Astrocyte of the cerebellum (primary cell): ENCODE data around the gene NCOA1.

Experiments
- DNase-seq: peaks from one replicate; pipeline ENCODE4 v3.0.0-alpha.2; 2011; ENCODE audit warnings: low read depth
- H3K4me3 ChIP-seq: 2 replicates; pipeline ENCODE4 v1.5.1; 2011; ENCODE audit warnings: mild to moderate bottlenecking, low read depth, low read length, moderate library complexity
- in situ Hi-C: cut with HindIII; loops from 2 replicates; pipeline ENCODE4 v1.10.0; 2017; ENCODE audit warnings: low sequenced_read_pairs
- TF ChIP-seq, protein P1 (sequence below): IDR thresholded peaks from 2 replicates; pipeline ENCODE4 v1.5.1; 2012; ENCODE audit warnings: low read length, low read depth, moderate library complexity, mild to moderate bottlenecking; ENCODE audit errors: missing control alignments

NCOA1 gene

DNA sequence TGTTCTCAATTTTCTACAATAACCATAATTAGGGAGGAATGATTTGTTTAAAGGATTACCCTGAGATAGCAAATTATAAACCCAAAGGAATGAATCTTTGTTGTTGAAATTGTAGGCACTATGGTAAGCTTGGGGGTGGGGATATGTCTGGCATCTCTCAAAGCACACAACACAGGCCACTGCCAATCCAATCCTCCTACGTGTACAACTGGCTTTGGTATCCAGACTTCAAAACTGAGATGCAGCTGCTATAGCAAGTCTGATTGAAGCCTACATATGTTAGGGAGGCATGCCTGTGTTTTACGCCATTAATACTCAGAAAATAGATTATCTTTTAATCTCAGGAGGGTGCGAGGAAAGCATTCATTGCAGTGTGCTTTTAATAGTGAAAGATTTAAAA lies 5.9 kb upstream of the NCOA1 start:
- no peak for DNase-seq
- in situ Hi-C loops, result no loop called here
- H3K4me3 ChIP-seq, result no peak overlapping the region
- TF ChIP-seq, protein P1, sequence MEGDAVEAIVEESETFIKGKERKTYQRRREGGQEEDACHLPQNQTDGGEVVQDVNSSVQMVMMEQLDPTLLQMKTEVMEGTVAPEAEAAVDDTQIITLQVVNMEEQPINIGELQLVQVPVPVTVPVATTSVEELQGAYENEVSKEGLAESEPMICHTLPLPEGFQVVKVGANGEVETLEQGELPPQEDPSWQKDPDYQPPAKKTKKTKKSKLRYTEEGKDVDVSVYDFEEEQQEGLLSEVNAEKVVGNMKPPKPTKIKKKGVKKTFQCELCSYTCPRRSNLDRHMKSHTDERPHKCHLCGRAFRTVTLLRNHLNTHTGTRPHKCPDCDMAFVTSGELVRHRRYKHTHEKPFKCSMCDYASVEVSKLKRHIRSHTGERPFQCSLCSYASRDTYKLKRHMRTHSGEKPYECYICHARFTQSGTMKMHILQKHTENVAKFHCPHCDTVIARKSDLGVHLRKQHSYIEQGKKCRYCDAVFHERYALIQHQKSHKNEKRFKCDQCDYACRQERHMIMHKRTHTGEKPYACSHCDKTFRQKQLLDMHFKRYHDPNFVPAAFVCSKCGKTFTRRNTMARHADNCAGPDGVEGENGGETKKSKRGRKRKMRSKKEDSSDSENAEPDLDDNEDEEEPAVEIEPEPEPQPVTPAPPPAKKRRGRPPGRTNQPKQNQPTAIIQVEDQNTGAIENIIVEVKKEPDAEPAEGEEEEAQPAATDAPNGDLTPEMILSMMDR, result no peak

DNA sequence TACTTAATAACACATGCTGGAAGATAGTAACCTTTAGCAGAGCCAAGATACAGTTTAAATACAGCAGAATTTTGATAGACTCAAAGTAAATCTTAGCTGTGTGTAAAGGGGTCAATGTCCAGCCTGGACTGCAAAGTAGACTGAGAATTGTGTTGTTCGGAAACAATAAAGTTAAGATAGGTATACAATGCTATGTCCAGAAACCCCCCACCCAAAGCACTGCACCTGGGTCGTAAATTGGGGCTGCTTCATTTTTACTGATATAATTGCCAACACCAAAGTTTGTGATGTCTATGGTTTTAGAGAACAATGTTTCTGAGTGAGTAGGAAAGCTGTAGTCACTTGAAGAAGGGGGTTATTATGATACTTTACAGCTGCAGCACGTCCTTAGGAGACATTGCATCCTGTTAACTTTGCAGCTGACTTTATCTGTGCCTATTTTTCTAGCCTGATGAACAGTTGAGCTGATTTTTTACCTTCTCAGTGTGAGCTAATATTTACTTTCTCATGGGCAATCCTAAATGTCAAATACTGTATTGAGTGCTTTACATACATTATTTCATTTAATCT lies 4.3 kb upstream of the NCOA1 start:
- H3K4me3 ChIP-seq, result no peak overlapping the region
- in situ Hi-C loops, result no loop called here
- TF ChIP-seq, protein P1, result no peak
- DNase-seq, result no peak

DNA sequence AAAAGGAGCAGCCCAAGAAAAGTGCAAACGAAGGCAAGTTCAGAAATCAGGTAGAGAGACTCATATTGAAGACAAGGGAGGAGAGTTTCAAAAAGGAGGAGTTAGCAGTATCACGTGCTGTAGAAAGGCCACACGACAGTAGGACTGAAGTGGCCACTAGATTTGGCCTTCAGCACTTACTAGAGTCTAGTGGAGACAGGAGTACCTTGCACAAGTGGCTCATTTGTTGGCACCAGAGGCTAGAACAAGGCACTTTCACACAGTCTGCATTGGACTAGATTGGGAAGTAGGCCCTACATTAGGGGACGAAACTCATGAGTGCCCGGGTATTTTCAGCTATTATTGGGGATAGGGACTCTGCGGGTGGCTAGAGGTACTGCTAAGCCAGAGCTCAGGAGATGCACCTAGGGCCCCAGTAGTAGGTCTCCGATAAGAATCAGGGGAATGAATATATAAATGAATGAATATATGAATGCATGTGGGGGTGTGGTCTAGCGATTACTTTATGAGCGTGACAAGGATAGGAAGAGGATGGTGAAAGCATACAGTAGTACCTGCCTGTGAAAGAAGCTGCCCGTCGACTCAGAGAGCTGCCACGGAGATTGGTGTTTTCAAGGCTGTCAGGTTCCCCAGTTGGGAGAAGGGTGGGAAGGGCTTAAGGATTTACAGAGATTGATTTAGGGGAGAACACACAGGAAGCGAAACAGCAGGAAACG lies 1.4 kb upstream of the NCOA1 start:
- no peak overlapping the region for H3K4me3 ChIP-seq
- in situ Hi-C loops, result no loop called here
- TF ChIP-seq, protein P1, result no peak
- DNase-seq, result no peak

DNA sequence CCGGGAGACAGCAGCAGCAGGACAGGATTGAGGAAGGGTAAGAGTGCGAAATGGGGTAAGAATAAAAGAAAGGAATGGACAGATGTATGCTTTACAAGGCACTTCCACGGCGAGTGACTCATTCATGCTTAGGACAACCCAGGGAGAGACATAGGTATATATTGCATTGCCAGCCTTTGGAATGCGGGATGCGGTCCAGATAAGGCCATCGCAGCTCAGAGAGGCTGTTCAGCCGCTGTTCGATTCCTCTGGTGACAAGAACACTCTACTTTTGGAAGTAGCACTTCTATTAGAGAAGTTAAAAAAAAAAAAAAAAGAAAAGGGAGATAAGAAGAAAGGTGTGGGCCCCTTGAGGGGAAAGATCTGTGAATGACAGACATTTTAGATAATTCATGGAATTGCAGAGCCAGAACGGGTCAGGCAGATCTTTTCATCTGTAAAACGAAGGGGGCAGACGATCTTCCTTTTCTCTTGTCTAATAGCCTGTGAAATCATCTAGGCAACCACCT lies 819 bp upstream of the NCOA1 start:
- in situ Hi-C loops, result no loop called here
- TF ChIP-seq, protein P1, result no peak
- H3K4me3 ChIP-seq, result peak overlapping the region; percentile 38
- no peak for DNase-seq

DNA sequence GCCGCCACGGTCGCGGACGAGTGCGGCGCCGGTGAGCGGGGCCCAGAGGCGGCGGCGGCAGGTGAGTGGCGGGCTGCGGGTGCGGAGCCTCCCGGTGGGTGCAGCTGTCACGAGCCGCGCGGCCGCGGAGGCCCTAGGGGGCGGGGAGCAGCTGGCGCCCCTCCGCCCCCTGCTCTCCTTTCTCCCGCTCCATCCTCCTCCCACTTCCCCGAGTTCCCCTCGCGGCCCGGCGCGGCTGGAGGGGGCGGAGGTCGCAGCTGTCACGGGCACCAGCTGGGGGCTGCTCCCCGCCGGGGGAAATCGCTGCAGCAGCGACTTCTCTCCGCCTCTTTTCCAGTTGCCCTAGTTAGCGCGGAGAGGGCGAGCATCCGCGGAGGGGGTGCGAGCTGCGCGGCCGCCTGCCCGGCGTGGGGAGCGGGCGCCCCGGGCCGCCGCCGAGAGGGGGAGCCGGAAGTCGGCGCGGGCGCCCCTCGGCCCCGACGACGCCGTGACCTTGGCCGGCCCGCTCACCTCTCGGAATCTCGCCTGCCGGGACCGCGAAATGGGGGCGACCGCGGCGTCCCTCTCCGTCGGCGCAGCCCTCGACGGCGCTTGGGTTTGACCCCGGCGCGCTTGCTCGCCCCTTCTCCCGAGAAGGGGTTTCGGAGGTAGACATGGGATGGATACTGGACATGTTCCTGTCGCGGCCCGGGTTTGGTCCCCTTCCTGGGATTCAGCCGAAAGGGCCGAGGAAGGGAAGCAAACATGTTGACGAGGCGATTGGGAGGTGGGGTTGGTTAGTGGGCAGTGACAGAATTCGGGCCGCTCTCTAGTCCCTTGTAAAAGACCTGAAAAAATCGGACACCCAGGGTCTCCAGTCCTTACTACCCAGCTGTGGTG lies 727 bp downstream of the NCOA1 start:
- in situ Hi-C loops, result no loop called here
- H3K4me3 ChIP-seq, result peak overlapping the region; percentile 66
- no peak for DNase-seq
- TF ChIP-seq, protein P1, result no peak

DNA sequence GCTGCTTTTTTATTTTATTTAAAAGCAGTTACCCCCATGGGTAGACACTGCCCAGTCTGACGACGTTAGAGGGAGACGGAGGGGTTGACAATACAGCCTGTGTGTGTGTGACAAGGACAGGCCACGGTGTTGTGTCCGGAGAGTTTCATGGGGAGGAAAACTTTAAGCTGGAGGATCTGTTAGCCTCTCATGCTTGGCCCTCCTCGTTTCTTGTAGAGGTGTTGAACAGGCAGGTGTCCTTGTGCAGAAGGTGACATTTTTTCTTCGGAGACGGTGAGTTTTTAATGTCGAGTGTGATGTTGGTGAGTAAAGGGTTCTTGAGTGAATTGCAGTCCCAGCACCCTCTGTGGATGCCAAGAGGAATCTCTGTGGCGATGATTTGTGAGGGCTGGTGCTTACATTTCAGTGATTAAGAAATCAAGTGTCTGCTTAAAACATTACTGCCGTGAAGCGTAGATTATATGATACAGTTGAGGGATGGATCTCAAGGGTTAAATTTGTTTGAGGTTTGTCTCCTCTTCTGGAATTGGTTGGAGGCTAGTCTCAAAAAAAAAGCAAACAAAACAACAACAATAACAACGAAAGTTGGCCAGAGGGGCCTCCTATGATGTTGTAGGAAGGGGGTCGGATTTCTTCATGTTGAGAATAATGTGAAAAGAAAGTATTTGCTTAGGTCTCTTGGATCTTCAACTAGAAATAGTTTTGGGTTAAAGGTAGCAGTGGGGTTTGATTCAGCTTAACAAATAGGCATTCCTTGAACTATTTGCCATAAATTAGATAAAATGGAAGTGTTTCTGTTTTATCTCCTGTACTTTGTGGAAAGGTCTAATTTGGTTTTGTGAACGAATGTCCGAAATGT lies 1.6 kb downstream of the NCOA1 start:
- H3K4me3 ChIP-seq, result peak overlapping the region; percentile 66
- in situ Hi-C loops, result no loop called here
- TF ChIP-seq, protein P1, result no peak
- no peak for DNase-seq
